ENCODE measurements around the gene TENM3.

Gene TENM3

GRCh38 chr4:182760551-182761043 is 517.4 kb downstream of the TENM3 start:
- DNase-seq = no peak
- no peaks in the 10 kb centered on the region for H3K27me3 ChIP-seq (ENCODE audit: insufficient read depth, low read length, poor library complexity)

GRCh38 chr4:182764137-182764536 is 520.9 kb downstream of the TENM3 start:
- ATAC-seq (ENCODE audit: insufficient read depth, low read depth) = no peak
- TF ChIP-seq EZH2 (IDR thresholded peaks at IDR 0.05; ENCODE audit: borderline replicate concordance, low read depth, low read length, severe bottlenecking) (no peak), CTCF (IDR thresholded peaks at IDR 0.05; ENCODE audit: borderline replicate concordance, extremely low read depth, low read length, poor library complexity, severe bottlenecking) (no peak)
- Histone ChIP-seq H3K36me3 (ENCODE audit: insufficient read depth, low read length) (no peaks in the 10 kb centered on the region), H3K4me1 (ENCODE audit: insufficient read depth, low read length) (no peaks in the 10 kb centered on the region), H3K9me3 (ENCODE audit: insufficient read depth, low read length, severe bottlenecking) (no peaks in the 10 kb centered on the region), H3K4me3 (ENCODE audit: low read depth in 1 of 2, low read length in 2 of 2) (no peak overlapping the region), H3K27me3 (ENCODE audit: insufficient read depth, low read length, poor library complexity) (no peaks in the 10 kb centered on the region), H3K4me2 (ENCODE audit: insufficient read depth, low read length) (no peak overlapping the region), H3K9ac (ENCODE audit: low read depth, low read length) (no peak overlapping the region), H3K27ac (ENCODE audit: low read length) (no peak overlapping the region), H3K79me2 (ENCODE audit: insufficient read depth, low read length) (no peaks in the 10 kb centered on the region), H4K20me1 (ENCODE audit: insufficient read depth, low read length) (no peaks in the 10 kb centered on the region), H2AFZ (ENCODE audit: low read depth, low read length) (no peak overlapping the region)
- no peak for DNase-seq

More at GRCh38 chr4:182760551-182761043, 517.4 kb downstream of the TENM3 start:
- Histone ChIP-seq H2AFZ (ENCODE audit: low read depth, low read length) (no peak overlapping the region), H3K79me2 (ENCODE audit: insufficient read depth, low read length) (no peaks in the 10 kb centered on the region), H3K4me3 (ENCODE audit: low read depth in 1 of 2, low read length in 2 of 2) (no peak overlapping the region), H3K4me1 (ENCODE audit: insufficient read depth, low read length) (no peaks in the 10 kb centered on the region), H3K4me2 (ENCODE audit: insufficient read depth, low read length) (no peak overlapping the region), H3K9ac (ENCODE audit: low read depth, low read length) (no peak overlapping the region), H3K27ac (ENCODE audit: low read length) (no peak overlapping the region), H3K9me3 (ENCODE audit: insufficient read depth, low read length, severe bottlenecking) (no peaks in the 10 kb centered on the region), H3K36me3 (ENCODE audit: insufficient read depth, low read length) (no peaks in the 10 kb centered on the region), H4K20me1 (ENCODE audit: insufficient read depth, low read length) (no peaks in the 10 kb centered on the region)
- no peak for ATAC-seq (ENCODE audit: insufficient read depth, low read depth)
- TF ChIP-seq CTCF (IDR thresholded peaks at IDR 0.05; ENCODE audit: borderline replicate concordance, extremely low read depth, low read length, poor library complexity, severe bottlenecking) = no peak

- Histone ChIP-seq H3K9ac (ENCODE audit: low read depth, low read length) (no peak overlapping the region), H3K4me1 (ENCODE audit: insufficient read depth, low read length) (no peaks in the 10 kb centered on the region), H3K4me2 (ENCODE audit: insufficient read depth, low read length) (no peak overlapping the region), H3K79me2 (ENCODE audit: insufficient read depth, low read length) (no peaks in the 10 kb centered on the region), H4K20me1 (ENCODE audit: insufficient read depth, low read length) (no peaks in the 10 kb centered on the region), H3K4me3 (ENCODE audit: low read depth in 1 of 2, low read length in 2 of 2) (no peak overlapping the region), H3K27ac (ENCODE audit: low read length) (no peak overlapping the region), H2AFZ (ENCODE audit: low read depth, low read length) (no peak overlapping the region), H3K36me3 (ENCODE audit: insufficient read depth, low read length) (no peaks in the 10 kb centered on the region), H3K9me3 (ENCODE audit: insufficient read depth, low read length, severe bottlenecking) (no peaks in the 10 kb centered on the region), H3K27me3 (ENCODE audit: insufficient read depth, low read length, poor library complexity) (no peaks in the 10 kb centered on the region)
- no peak for ATAC-seq (ENCODE audit: insufficient read depth, low read depth)
- TF ChIP-seq EZH2 (IDR thresholded peaks at IDR 0.05; ENCODE audit: borderline replicate concordance, low read depth, low read length, severe bottlenecking) = no peak
- DNase-seq = no peak
These were observed 521.4 kb downstream of the TENM3 start for GRCh38 chr4:182764642-182765041.

- no peak overlapping the region for H3K9ac ChIP-seq (ENCODE audit: low read depth, low read length)
- no peaks in the 10 kb centered on the region for H3K9me3 ChIP-seq (ENCODE audit: insufficient read depth, low read length, severe bottlenecking)
- DNase-seq (no peak), ATAC-seq (ENCODE audit: insufficient read depth, low read depth) (no peak)
- no peaks in the 10 kb centered on the region for H3K4me1 ChIP-seq (ENCODE audit: insufficient read depth, low read length)
- no peaks in the 10 kb centered on the region for H3K79me2 ChIP-seq (ENCODE audit: insufficient read depth, low read length)
- no peaks in the 10 kb centered on the region for H4K20me1 ChIP-seq (ENCODE audit: insufficient read depth, low read length)
- no peaks in the 10 kb centered on the region for H3K27me3 ChIP-seq (ENCODE audit: insufficient read depth, low read length, poor library complexity)
- TF ChIP-seq CTCF (IDR thresholded peaks at IDR 0.05; ENCODE audit: borderline replicate concordance, extremely low read depth, low read length, poor library complexity, severe bottlenecking) = no peak
- TF ChIP-seq EZH2 (IDR thresholded peaks at IDR 0.05; ENCODE audit: borderline replicate concordance, low read depth, low read length, severe bottlenecking) = no peak
- H3K36me3 ChIP-seq (ENCODE audit: insufficient read depth, low read length) = no peaks in the 10 kb centered on the region
- no peak overlapping the region for H2AFZ ChIP-seq (ENCODE audit: low read depth, low read length)
- no peak overlapping the region for H3K27ac ChIP-seq (ENCODE audit: low read length)
- H3K4me2 ChIP-seq (ENCODE audit: insufficient read depth, low read length) = no peak overlapping the region
- no peak overlapping the region for H3K4me3 ChIP-seq (ENCODE audit: low read depth in 1 of 2, low read length in 2 of 2)
These were observed 523.0 kb downstream of the TENM3 start for GRCh38 chr4:182765987-182766856.
